ENCODE measurements around the gene C1QBP. TPM values are rescaled to one million over a fixed set of nuclear protein-coding genes. Genes with fewer than 3 reads are reported as not detected.

C1QBP gene
- total and polyA plus RNA-seq, 4 experiments from 2014 or later: 73.1 to 411 (median 163) TPM

- H3K4me1 Mint-ChIP-seq: peaks cover 7 to 9% (median 9%) of the 10 kb centered on the region in 4 donors
- H3K27ac Mint-ChIP-seq: peak overlapping the region in 2 of 7 donors; percentile 6 to 42
- Histone ChIP-seq H3K4me3 (ENCODE audit: low read length in 2 of 2) (no peak overlapping the region), H3K27me3 (ENCODE audit: insufficient read depth, low read length) (no peaks in the 10 kb centered on the region), H3K36me3 (ENCODE audit: insufficient read depth, low read length) (peaks cover 68% of the 10 kb centered on the region), H3K27ac (ENCODE audit: low read depth, low read length) (no peak overlapping the region), H3K9me3 (ENCODE audit: control insufficient read depth in 1 of 2, low read length in 2 of 2) (no peaks in the 10 kb centered on the region), H3K4me1 (ENCODE audit: insufficient read depth, low read length) (peaks cover 7% of the 10 kb centered on the region)
- ChIA-PET CTCF (ENCODE audit: partially characterized antibody) (no interaction called here), POLR2A (ENCODE audit: partially characterized antibody) (interaction anchor here (1.5 kb wide), 1 partner anchor 10 kb away, joined by 4 read pairs; no protein-coding TSS in a partner anchor)
- peaks cover 59 to 75% of the 10 kb centered on the region in 2 donors for H3K36me3 Mint-ChIP-seq
- H3K4me3 Mint-ChIP-seq: no peak overlapping the region
- no peak for DNase-seq
- intact Hi-C loops (cut with micrococcal nuclease): no loop called here
- H3K27me3 Mint-ChIP-seq: no peaks in the 10 kb centered on the region
- no peaks in the 10 kb centered on the region for H3K9me3 Mint-ChIP-seq
Observed at GRCh38 chr17:5391678-5392077, 47.3 kb downstream of the C1QBP start.

Other genes starting within 250 kb of the C1QBP start
- gene ZNF594, start 247.3 kb downstream of the C1QBP start, total RNA-seq: 10 to 100 TPM; 28.9 to 30.7 TPM
- gene ZNF594, start 247.3 kb downstream of the C1QBP start, polyA plus RNA-seq: 1 to 10 TPM in 1 of 2 donors, under 1 TPM in 1; 0.57 to 2.6 TPM
- gene SCIMP, start 204.3 kb downstream of the C1QBP start, total RNA-seq: under 1 TPM; 0.19 to 0.32 TPM
- gene SCIMP, start 204.3 kb downstream of the C1QBP start, polyA plus RNA-seq: 1 to 10 TPM in 1 of 2 donors, under 1 TPM in 1; 0.08 to 1.5 TPM
- 10 to 100 TPM; 53.9 to 54.2 TPM for gene RABEP1, start 156.9 kb downstream of the C1QBP start, total RNA-seq
- 10 to 100 TPM; 13.9 to 33.1 TPM for gene RABEP1, start 156.9 kb downstream of the C1QBP start, polyA plus RNA-seq
- 10 to 100 TPM; 91.0 to 92.5 TPM for gene NUP88, start 19.5 kb downstream of the C1QBP start, total RNA-seq
- 100 to 1,000 TPM; 110 to 142 TPM for gene NUP88, start 19.5 kb downstream of the C1QBP start, polyA plus RNA-seq
- gene RPAIN, start 19.0 kb downstream of the C1QBP start, total RNA-seq: 10 to 100 TPM; 84.1 to 84.9 TPM
- 10 to 100 TPM; 32.2 to 37.4 TPM for gene RPAIN, start 19.0 kb downstream of the C1QBP start, polyA plus RNA-seq
- gene DHX33, start 29.8 kb upstream of the C1QBP start, total RNA-seq: 10 to 100 TPM; 10.5 to 11.5 TPM
- gene DHX33, start 29.8 kb upstream of the C1QBP start, polyA plus RNA-seq: under 1 TPM; 0.59 to 0.70 TPM
- gene DERL2, start 47.0 kb upstream of the C1QBP start, total RNA-seq: 10 to 100 TPM; 85.0 to 86.2 TPM
- 10 to 100 TPM; 66.2 to 95.9 TPM for gene DERL2, start 47.0 kb upstream of the C1QBP start, polyA plus RNA-seq
- gene MIS12, start 47.4 kb upstream of the C1QBP start, total RNA-seq: 10 to 100 TPM; 42.2 to 45.0 TPM
- 10 to 100 TPM; 19.6 to 21.8 TPM for gene MIS12, start 47.4 kb upstream of the C1QBP start, polyA plus RNA-seq
- 100 to 1,000 TPM; 280 to 292 TPM for gene NLRP1, start 145.4 kb upstream of the C1QBP start, total RNA-seq
- gene NLRP1, start 145.4 kb upstream of the C1QBP start, polyA plus RNA-seq: 10 to 100 TPM in 1 of 2 donors, 1 to 10 TPM in 1; 9.7 to 41.0 TPM

Measured in CD4-positive, alpha-beta memory T cell (primary cell).